NCI-H2029 (cell line): Measurements from ENCODE around the gene RAB30.
A peak's percentile ranks its signal among the peaks of the same experiment; 100 is the strongest.
"Not testable (repeated sequence)": the region's sequence is repeated elsewhere in the genome, so short reads cannot be mapped to it uniquely, and the experiment has no call there.

Experiments used
- DNase-seq: peaks from one replicate; lab custom pipeline; 2025; lab: John Stamatoyannopoulos, UW

RAB30 gene

DNA sequence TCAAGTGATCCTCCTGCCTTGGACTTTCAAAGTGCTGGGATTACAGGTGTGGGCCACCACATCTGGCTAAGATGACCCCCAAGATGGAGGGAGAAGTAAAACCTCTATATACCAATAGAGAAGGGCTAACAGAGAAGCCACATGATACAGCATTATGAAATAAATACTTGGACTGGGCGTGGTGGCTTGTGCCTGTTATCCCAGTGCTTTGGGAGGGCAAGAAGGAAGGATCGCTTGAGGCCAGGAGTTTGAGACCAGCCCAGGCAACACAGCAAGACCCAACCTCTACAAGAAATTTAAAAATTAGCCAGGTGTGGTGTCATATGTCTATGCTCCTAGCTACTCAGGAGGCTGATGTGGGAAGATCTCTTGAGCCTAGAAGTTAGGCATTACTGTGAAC is 61.7 kb downstream of the RAB30 start:
- no peak for DNase-seq

- not testable (repeated sequence) for DNase-seq
Observed at GRCh38 chr11:83009136-83009535, 62.6 kb downstream of the RAB30 start.

GRCh38 chr11:83008581-83008923 is 63.1 kb downstream of the RAB30 start:
- DNase-seq, result no peak

DNA sequence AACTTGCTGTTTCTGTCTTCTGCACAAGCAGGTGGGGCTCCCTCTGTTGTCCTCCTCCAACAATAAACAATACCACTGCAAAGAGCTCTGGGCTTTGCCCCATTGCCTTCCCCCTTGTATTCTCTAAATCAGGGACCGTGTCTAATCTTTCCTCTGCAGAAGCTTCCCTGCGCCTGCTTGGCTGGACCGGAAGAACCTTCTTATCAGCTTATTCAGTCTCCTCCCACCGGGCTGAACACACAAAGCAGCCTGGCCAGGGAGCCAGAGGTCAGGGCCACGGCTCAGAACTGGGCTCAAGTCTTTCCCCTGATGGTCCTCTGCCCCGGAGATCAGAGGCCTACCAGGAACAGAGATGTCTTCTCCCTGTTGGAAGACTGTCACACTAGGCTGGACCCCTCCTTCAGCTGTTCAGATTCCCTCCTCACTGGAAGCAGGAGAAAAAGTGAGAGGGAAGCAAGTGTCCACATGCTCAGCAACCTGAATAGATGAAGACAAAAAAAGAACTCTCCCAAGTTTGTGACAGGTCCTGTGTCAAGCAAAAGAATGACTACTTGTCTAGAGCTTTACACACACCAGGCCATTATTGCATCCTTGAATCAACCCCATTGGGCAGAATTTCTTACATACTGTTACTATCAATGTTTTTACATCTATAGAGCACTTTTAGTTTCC is 63.7 kb downstream of the RAB30 start:
- peak; percentile 18 for DNase-seq

- DNase-seq, result no peak
Observed at GRCh38 chr11:83007477-83007876, 64.2 kb downstream of the RAB30 start.

GRCh38 chr11:83006877-83007330 is 64.8 kb downstream of the RAB30 start:
- peak; percentile 52 for DNase-seq

DNA sequence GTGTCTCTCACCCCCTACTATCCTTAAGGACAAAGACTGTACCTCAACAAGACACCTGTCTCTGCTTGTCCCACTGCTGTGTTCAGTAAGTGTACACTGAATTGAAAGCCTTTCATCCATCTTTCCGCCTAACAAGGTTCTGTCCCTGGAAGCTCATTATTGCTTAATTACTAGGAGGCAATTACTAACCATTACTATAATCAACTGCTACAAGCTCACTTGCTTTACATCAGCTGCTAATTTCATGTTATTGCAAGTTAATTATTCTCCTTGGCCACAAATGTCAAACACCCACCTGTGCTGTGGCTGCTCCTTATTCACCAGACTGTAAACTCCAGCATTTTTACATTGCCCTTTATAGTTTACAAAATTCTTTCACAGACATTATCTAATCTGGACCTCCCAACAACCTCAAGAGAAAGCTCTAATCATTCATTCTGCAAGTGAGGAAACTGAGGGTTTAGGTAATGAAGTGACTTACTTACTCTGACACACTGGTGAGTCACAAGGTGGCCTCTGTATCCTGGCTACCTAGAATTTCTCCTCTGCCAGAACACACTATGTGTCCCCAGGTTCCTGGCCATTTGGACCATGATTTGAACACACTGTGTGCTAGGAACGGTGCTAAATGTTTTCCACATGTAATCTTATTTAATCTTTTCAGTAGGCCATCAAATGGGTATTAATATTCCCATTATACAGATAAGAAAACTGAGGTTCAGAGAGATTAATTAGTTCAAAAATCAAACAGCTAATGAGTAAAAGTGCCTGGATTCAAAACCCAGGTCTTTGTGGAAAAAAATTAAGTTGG is 66.7 kb downstream of the RAB30 start:
- no peak for DNase-seq

GRCh38 chr11:83002522-83002921 is 69.2 kb downstream of the RAB30 start:
- DNase-seq, result no peak

GRCh38 chr11:83002053-83002452 is 69.6 kb downstream of the RAB30 start:
- no peak for DNase-seq

DNA sequence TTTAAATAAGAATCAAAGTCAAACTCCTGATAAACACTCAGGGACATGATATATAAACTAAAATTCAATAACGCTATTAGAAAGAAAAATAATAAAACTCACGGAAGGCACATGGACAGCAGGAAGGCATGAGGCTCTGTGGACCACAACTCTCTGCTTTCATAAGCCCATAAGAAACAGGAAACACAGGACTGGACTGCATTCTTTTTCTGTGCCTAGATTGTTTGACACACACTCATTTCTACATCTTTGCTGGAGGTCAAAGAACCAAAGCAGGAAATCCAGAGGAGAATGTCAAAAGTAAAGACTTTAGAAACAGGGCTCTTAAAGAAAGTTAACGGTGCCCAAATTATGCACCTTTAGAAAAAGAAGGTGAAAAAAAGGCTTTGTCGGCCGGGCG is 71.3 kb downstream of the RAB30 start:
- no peak for DNase-seq

- DNase-seq, result no peak
Observed at GRCh38 chr11:82999232-82999631, 72.5 kb downstream of the RAB30 start.

- DNase-seq, result no peak
Observed at GRCh38 chr11:82998697-82999096, 73.0 kb downstream of the RAB30 start.

- no peak for DNase-seq
Observed at GRCh38 chr11:82996966-82997606, 74.6 kb downstream of the RAB30 start.

DNA sequence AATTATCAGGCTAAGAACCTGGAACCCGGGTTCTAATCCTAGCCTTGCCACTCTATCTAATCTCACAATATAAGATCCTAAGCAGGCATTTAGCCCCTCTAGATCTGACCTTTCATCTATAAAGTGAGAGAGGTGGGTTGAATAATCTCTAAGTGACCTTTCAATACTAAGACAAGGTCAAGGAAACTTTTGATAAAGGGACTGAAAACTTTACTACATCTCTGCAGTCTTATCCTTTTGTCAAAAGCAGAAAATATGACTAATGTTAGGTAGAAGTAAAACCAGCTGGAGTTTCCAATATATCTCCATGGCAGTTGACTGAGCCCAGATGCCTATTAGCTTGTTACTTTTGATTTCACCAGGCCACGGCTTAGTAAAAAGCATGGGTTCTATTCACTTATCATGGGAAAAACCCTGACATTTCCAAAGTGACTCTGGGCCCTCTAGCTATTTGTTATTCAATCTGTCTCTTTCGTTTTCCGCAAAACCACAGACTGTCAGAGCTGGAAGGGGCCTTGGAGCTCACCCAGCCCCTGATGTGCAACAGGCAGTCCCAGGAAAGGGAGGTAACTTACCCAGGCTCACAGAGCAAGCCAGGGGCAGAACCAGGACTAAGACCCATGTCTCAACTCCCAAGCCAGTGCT is 75.8 kb downstream of the RAB30 start:
- DNase-seq, result no peak

- no peak for DNase-seq
Observed at GRCh38 chr11:82995235-82995634, 76.5 kb downstream of the RAB30 start.

GRCh38 chr11:82994604-82995230 is 77.0 kb downstream of the RAB30 start:
- DNase-seq, result no peak

- no peak for DNase-seq
Observed at GRCh38 chr11:82992223-82992622, 79.5 kb downstream of the RAB30 start.

- no peak for DNase-seq
Observed at GRCh38 chr11:82989628-82990404, 81.9 kb downstream of the RAB30 start.

DNA sequence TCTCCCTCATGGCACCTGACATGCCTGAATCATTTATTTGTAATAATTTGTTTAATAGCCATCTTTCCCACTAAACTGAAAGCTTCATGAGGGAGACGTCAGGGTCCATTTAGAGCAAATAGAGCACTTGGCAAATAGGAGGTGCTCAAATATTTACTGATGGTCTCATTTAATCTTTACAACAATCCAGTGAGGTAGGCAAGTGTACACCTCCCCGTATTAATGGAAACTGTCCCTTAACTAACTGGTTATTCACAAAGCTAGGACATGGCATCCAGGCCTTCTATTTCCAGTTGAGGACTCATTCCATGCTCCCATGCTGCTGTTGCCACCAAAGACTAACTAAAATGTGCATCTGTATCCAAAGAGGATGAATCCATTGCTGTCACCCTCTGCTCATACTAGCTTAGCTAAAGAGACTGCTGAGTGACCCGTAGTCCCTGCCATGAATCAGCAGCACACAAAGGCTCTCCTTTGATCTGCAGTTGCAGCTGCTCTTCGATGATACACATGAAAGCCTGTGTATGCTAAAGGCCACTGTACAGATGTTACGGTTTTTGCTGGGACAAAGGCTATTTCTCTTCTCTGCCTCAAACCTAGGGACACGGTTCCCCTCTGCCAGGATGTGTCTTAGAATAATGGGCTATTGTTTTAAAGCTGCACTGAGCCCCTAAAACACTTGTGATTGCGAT is 82.6 kb downstream of the RAB30 start:
- DNase-seq, result no peak

DNA sequence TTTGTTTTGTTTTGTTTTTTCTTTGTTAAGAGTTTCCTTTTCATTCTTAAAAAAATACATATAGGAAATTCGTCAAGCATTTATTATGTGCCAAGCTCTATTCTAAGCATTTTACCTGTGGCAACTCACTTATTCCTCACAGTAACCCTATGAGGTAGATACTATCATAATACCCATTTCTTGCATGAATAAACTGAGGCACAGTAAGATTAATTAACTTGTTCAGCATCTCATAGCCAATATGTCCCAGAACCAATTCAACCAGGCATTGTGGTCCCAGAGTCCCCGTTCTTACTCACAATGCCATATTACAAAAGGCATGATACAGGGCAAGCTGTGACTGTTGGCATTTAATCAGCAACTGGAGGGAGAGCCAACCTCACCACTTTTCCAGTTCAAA is 83.7 kb downstream of the RAB30 start:
- no peak for DNase-seq

DNA sequence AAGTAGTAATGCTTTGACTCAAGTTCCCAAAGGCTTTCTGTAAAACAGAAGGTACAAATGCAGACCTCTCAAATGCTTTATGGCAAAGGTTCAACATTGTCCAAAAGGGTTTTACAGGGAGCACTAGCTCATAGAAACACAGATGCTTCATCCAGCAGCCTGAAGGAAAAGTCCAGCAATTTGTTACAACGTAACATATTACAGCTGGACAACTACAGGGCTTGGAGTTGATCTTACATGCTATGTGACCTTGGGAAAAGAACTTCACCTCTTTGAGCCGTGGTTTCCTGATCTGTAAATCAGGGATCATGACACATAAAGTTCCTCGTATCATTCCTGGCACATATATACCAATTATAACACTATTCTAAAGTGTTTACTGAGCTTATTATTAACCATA is 85.3 kb downstream of the RAB30 start:
- DNase-seq, result no peak
